ELF-1 (cell line): ENCODE results near the gene IGF1R.
A peak's percentile ranks its signal among the peaks of the same experiment; 100 is the strongest.

Experiments used
- DNase-seq: peaks from one replicate; pipeline ENCODE4 v3.0.0-alpha.2; 2016; ENCODE audit warnings: low read depth, low spot score

Gene IGF1R

GRCh38 chr15:98774756-98775497 is 126.6 kb downstream of the IGF1R start:
- DNase-seq, result no peak

- DNase-seq, result no peak
These were observed 127.3 kb downstream of the IGF1R start for GRCh38 chr15:98775498-98776230.

- peak; percentile 79 for DNase-seq
These were observed 128.4 kb downstream of the IGF1R start for GRCh38 chr15:98776607-98777281.

GRCh38 chr15:98777426-98777825 is 129.1 kb downstream of the IGF1R start:
- no peak for DNase-seq

GRCh38 chr15:98778263-98778959 is 130.1 kb downstream of the IGF1R start:
- no peak for DNase-seq

- DNase-seq, result no peak
These were observed 130.6 kb downstream of the IGF1R start for GRCh38 chr15:98778960-98779359.

- peak; percentile 98 for DNase-seq
These were observed 131.2 kb downstream of the IGF1R start for GRCh38 chr15:98779463-98780071.

- DNase-seq, result no peak
These were observed 133.5 kb downstream of the IGF1R start for GRCh38 chr15:98781838-98782237.

GRCh38 chr15:98782801-98783200 is 134.5 kb downstream of the IGF1R start:
- no peak for DNase-seq

GRCh38 chr15:98785431-98785806 is 137.1 kb downstream of the IGF1R start:
- DNase-seq, result no peak

GRCh38 chr15:98785807-98786621 is 137.7 kb downstream of the IGF1R start:
- DNase-seq, result peak; percentile 80

GRCh38 chr15:98786717-98787116 is 138.4 kb downstream of the IGF1R start:
- DNase-seq, result no peak

- DNase-seq, result no peak
These were observed 138.9 kb downstream of the IGF1R start for GRCh38 chr15:98787194-98787593.

GRCh38 chr15:98787936-98788757 is 139.8 kb downstream of the IGF1R start:
- peak; percentile 34 for DNase-seq

GRCh38 chr15:98789020-98789419 is 140.7 kb downstream of the IGF1R start:
- no peak for DNase-seq

- no peak for DNase-seq
These were observed 141.9 kb downstream of the IGF1R start for GRCh38 chr15:98790270-98790669.

GRCh38 chr15:98791046-98791701 is 142.8 kb downstream of the IGF1R start:
- DNase-seq, result no peak

GRCh38 chr15:98792117-98792516 is 143.8 kb downstream of the IGF1R start:
- no peak for DNase-seq

GRCh38 chr15:98794211-98794610 is 145.9 kb downstream of the IGF1R start:
- no peak for DNase-seq
